A673 (cell line): ENCODE data around the gene COX15.

Experiments
- CTCF ChIP-seq: fragments of 300-800, 200-600 bp; sonication (generic); conservative IDR thresholded peaks from 2 replicates; pipeline ENCODE4 v1.5.1; 2017; ENCODE audit warnings: low read depth, mild to moderate bottlenecking, antibody characterized with exemption, low read length, moderate library complexity, mixed read lengths
- EZH2 ChIP-seq: fragments of 200-600 bp; sonication (generic); IDR thresholded peaks from 2 replicates; pipeline ENCODE4 v1.6.1; 2017; ENCODE audit warnings: borderline replicate concordance, low read depth, mild to moderate bottlenecking, mixed read lengths, antibody characterized with exemption, low read length; ENCODE audit not compliant: poor library complexity, severe bottlenecking

- TF ChIP-seq EZH2 (no peak), CTCF (no peak)
These were observed 36.0 kb upstream of the COX15 start for GRCh38 chr10:99767901-99768300.
